ENCODE data around the gene STAMBPL1.

DNA sequence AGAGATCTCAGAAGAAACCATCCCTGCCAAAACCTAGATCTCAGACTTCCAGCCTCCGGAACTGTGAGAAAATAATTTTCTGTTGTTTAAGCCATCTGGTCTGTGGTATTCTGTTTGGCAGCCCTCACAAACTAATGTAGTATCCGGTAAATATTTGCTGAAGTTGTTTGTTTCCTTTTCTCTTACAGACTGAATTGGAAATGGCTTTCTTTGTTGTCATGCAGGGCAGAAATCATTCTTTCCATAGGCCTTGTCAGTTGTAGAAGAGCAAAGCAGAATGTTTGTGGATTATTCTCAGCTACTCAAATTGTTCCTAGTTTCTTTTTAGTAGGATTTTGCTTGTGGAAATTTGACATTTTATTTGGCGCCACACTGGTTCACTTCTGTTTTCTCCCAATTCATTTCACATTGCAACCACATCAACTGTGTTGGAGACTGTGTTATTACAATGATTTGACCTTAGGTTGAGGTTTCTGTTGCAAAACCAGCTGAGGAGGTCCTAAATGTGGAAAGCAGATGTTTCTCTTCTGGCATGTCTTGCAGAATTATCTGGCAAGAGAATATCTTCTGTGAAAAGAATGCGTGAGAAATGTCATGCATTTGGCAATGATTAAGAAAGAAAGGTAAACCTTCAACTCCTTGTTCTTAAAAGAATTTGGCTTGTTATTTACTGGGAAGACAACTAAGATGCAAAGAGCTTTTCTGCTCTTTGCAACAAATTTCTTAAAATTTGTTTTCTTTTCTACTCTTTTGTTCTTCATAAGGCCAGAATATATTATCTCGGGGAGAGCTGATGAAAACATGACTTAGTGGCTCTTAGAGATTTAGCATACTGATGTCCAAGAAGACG lies 46.7 kb downstream of the STAMBPL1 start:
- TF ChIP-seq, protein P1, sequence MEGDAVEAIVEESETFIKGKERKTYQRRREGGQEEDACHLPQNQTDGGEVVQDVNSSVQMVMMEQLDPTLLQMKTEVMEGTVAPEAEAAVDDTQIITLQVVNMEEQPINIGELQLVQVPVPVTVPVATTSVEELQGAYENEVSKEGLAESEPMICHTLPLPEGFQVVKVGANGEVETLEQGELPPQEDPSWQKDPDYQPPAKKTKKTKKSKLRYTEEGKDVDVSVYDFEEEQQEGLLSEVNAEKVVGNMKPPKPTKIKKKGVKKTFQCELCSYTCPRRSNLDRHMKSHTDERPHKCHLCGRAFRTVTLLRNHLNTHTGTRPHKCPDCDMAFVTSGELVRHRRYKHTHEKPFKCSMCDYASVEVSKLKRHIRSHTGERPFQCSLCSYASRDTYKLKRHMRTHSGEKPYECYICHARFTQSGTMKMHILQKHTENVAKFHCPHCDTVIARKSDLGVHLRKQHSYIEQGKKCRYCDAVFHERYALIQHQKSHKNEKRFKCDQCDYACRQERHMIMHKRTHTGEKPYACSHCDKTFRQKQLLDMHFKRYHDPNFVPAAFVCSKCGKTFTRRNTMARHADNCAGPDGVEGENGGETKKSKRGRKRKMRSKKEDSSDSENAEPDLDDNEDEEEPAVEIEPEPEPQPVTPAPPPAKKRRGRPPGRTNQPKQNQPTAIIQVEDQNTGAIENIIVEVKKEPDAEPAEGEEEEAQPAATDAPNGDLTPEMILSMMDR (IDR thresholded peaks at IDR 0.05), result no peak
- TF ChIP-seq POLR2A (IDR thresholded peaks at IDR 0.05) (no peak), POLR2AphosphoS5 (IDR thresholded peaks at IDR 0.05) (peak in 1 of 2 donors; percentile 40), EP300 (IDR thresholded peaks at IDR 0.05) (no peak)

Measured in upper lobe of left lung (tissue), 4 donors.